Activated CD8-positive, alpha-beta memory T cell treated with anti-CD3 and anti-CD28 coated beads for 1 hour (primary cell): ENCODE measurements around the gene RBM18.

Experiments
- DNase-seq, 2 donors: peaks; one replicate each; pipeline ENCODE4 v3.0.0-alpha.2; 2020; ENCODE audit warnings: low read depth in 1 of 2; ENCODE audit errors: extremely low read depth in 1 of 2

RBM18 gene

GRCh38 chr9:122261469-122261881, 3.2 kb downstream of the RBM18 start:
- DNase-seq: no peak

GRCh38 chr9:122258886-122259415, 5.7 kb downstream of the RBM18 start:
- no peak for DNase-seq

GRCh38 chr9:122256206-122256605, 8.4 kb downstream of the RBM18 start:
- DNase-seq: no peak

- no peak for DNase-seq
Measured at GRCh38 chr9:122254761-122255160, 9.9 kb downstream of the RBM18 start.

GRCh38 chr9:122252796-122253195, 11.8 kb downstream of the RBM18 start:
- no peak for DNase-seq

GRCh38 chr9:122251351-122251750, 13.3 kb downstream of the RBM18 start:
- no peak for DNase-seq

GRCh38 chr9:122248448-122248865, 16.2 kb downstream of the RBM18 start:
- DNase-seq: no peak

- DNase-seq: no peak
Measured at GRCh38 chr9:122246666-122247065, 18.0 kb downstream of the RBM18 start.

- DNase-seq: no peak
Measured at GRCh38 chr9:122244349-122244748, 20.3 kb downstream of the RBM18 start.

GRCh38 chr9:122239722-122240121, 24.9 kb downstream of the RBM18 start:
- DNase-seq: no peak

- no peak for DNase-seq
Measured at GRCh38 chr9:122236681-122237080, 28.0 kb downstream of the RBM18 start.

GRCh38 chr9:122234022-122234748, 30.5 kb downstream of the RBM18 start:
- DNase-seq: no peak

GRCh38 chr9:122232796-122233306, 31.8 kb downstream of the RBM18 start:
- no peak for DNase-seq

- no peak for DNase-seq
Measured at GRCh38 chr9:122229485-122229837, 35.2 kb downstream of the RBM18 start.

- DNase-seq: no peak
Measured at GRCh38 chr9:122228568-122229484, 35.8 kb downstream of the RBM18 start, which contains the start of gene LHX6. Gene LHX6, minus strand, starts transcription at chr9:122228957. Its CDS starts 217 bp downstream, at chr9:122228740.

GRCh38 chr9:122228191-122228567, 36.5 kb downstream of the RBM18 start:
- DNase-seq: no peak

- no peak for DNase-seq
Measured at GRCh38 chr9:122227575-122227900, 37.1 kb downstream of the RBM18 start.

GRCh38 chr9:122226758-122227574, 37.7 kb downstream of the RBM18 start:
- no peak for DNase-seq

- DNase-seq: no peak
Measured at GRCh38 chr9:122226142-122226757, 38.4 kb downstream of the RBM18 start.
